ENCODE results near the gene SRF. TPM values are rescaled to one million over a fixed set of nuclear protein-coding genes. Genes with fewer than 3 reads are reported as not detected.

SRF gene
- total and polyA plus RNA-seq, 3 experiments from 2014 or later = 8.0 to 57.4 (median 55.1) TPM

DNA sequence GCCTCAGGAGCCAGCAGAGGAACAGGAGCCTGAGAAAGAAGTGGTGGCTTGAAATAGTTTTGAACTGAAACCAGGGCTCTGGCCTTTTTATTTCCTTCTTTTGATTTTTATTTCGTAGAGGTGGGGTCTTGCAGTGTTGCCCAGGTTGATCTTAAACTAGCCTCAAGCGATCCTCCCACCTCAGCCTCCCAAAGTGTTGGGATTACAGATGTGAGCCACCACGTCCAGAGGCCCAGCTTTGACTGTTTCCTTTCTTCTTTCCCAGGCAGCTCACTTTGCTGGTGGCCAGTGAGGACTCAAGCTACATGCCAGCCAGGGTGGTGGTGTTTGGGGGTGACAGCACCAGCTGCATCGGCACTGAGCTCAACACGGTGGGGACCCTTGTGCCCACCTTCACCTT lies 31.4 kb downstream of the SRF start:
- H3K27ac Mint-ChIP-seq = peak overlapping the region in 1 of 8 donors; percentile 47
- no peaks in the 10 kb centered on the region for H3K9me3 Mint-ChIP-seq
- Histone ChIP-seq H3K27ac (ENCODE audit: low read depth, low read length) (no peak overlapping the region), H3K36me3 (ENCODE audit: insufficient read depth, low read length) (no peaks in the 10 kb centered on the region), H3K9me3 (ENCODE audit: low read length) (no peaks in the 10 kb centered on the region), H3K4me3 (ENCODE audit: low read length) (no peak overlapping the region), H3K27me3 (ENCODE audit: insufficient read depth, low read length, poor library complexity, severe bottlenecking) (no peaks in the 10 kb centered on the region), H3K4me1 (ENCODE audit: insufficient read depth, low read length) (no peaks in the 10 kb centered on the region)
- POLR2A ChIA-PET = no interaction called here
- no peaks in the 10 kb centered on the region for H3K27me3 Mint-ChIP-seq
- CTCF ChIA-PET = interaction anchor here (4.8 kb wide), 1 partner anchor 27 kb away, joined by 15 read pairs; the partner anchor contains the start of gene DNPH1
- peaks cover 0 to 69% (median 26%) of the 10 kb centered on the region in 3 donors for H3K36me3 Mint-ChIP-seq
- no peak overlapping the region for H3K4me3 Mint-ChIP-seq
- DNase-seq = no peak
- no peaks in the 10 kb centered on the region for H3K4me1 Mint-ChIP-seq

DNA sequence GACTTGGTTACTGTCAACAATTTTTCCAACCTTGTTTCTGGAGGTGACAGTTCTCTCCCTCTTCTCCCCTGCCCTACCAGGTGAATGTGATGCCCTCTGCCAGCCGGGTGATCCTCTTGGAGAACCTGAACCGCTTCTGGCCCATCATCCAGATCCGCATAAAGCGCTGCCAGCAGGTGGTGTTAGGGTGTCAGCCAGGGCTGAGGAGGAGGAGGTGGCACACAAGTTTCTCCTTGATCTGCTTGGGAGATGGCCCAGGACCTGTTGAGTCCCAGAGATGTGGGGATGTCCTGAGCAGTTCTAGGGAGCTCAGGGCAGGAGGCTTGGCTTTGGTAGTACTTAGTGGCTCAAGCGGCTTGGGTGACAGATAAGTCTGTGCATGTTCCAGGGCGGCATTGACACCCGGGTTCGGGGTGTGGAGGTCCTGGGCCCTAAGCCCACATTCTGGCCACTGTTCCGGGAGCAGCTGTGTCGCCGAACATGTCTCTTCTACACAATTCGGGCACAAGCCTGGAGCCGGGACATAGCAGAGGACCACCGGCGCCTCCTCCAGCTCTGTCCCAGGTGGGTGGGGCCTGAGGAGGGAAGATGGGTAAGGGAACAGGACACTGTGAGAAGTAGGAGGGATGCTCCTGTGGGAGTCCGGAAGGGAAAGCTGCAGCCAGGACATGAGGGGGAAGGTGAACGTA lies 32.1 kb downstream of the SRF start:
- Histone ChIP-seq H3K4me1 (ENCODE audit: insufficient read depth, low read length) (no peaks in the 10 kb centered on the region), H3K27ac (ENCODE audit: low read depth, low read length) (no peak overlapping the region), H3K36me3 (ENCODE audit: insufficient read depth, low read length) (no peaks in the 10 kb centered on the region), H3K27me3 (ENCODE audit: insufficient read depth, low read length, poor library complexity, severe bottlenecking) (no peaks in the 10 kb centered on the region), H3K4me3 (ENCODE audit: low read length) (no peak overlapping the region), H3K9me3 (ENCODE audit: low read length) (no peaks in the 10 kb centered on the region)
- no peak for DNase-seq
- Mint-ChIP-seq H3K9me3 (no peaks in the 10 kb centered on the region), H3K4me1 (no peaks in the 10 kb centered on the region), H3K27ac (peak overlapping the region in 1 of 8 donors; percentile 29), H3K27me3 (no peaks in the 10 kb centered on the region), H3K36me3 (peaks cover 0 to 68% (median 25%) of the 10 kb centered on the region in 3 donors), H3K4me3 (no peak overlapping the region)
- CTCF ChIA-PET = interaction anchor here (4.8 kb wide), 1 partner anchor 26 kb away, joined by 15 read pairs; the partner anchor contains the start of gene DNPH1
- POLR2A ChIA-PET = no interaction called here

DNA sequence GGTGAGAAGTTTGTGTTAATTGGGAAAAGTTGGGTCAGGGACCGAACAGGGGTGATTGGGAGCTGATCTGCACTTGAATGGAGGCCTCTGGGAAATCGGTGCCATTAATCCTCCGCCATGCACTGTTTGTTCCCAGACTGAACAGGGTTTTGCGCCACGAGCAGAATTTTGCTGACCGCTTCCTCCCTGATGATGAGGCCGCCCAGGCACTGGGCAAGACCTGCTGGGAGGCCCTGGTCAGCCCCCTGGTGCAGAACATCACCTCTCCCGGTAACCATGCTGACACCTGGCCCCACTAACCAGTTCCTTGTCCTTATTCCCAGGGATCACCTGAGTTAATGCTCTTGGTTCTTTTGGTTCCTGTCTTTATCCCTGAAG lies 32.6 kb downstream of the SRF start:
- no peak overlapping the region for H3K27ac ChIP-seq (ENCODE audit: low read depth, low read length)
- no peak for DNase-seq
- H3K27me3 Mint-ChIP-seq = no peaks in the 10 kb centered on the region
- no peak overlapping the region for H3K27ac Mint-ChIP-seq
- H3K4me1 Mint-ChIP-seq = no peaks in the 10 kb centered on the region
- no peaks in the 10 kb centered on the region for H3K36me3 ChIP-seq (ENCODE audit: insufficient read depth, low read length)
- no peaks in the 10 kb centered on the region for H3K9me3 Mint-ChIP-seq
- ChIA-PET POLR2A (no interaction called here), CTCF (interaction anchor here (4.8 kb wide), 1 partner anchor 25 kb away, joined by 15 read pairs; the partner anchor contains the start of gene DNPH1)
- no peaks in the 10 kb centered on the region for H3K9me3 ChIP-seq (ENCODE audit: low read length)
- H3K4me3 ChIP-seq (ENCODE audit: low read length) = no peak overlapping the region
- H3K36me3 Mint-ChIP-seq = peaks cover 0 to 69% (median 25%) of the 10 kb centered on the region in 3 donors
- H3K27me3 ChIP-seq (ENCODE audit: insufficient read depth, low read length, poor library complexity, severe bottlenecking) = no peaks in the 10 kb centered on the region
- H3K4me3 Mint-ChIP-seq = no peak overlapping the region
- no peaks in the 10 kb centered on the region for H3K4me1 ChIP-seq (ENCODE audit: insufficient read depth, low read length)

DNA sequence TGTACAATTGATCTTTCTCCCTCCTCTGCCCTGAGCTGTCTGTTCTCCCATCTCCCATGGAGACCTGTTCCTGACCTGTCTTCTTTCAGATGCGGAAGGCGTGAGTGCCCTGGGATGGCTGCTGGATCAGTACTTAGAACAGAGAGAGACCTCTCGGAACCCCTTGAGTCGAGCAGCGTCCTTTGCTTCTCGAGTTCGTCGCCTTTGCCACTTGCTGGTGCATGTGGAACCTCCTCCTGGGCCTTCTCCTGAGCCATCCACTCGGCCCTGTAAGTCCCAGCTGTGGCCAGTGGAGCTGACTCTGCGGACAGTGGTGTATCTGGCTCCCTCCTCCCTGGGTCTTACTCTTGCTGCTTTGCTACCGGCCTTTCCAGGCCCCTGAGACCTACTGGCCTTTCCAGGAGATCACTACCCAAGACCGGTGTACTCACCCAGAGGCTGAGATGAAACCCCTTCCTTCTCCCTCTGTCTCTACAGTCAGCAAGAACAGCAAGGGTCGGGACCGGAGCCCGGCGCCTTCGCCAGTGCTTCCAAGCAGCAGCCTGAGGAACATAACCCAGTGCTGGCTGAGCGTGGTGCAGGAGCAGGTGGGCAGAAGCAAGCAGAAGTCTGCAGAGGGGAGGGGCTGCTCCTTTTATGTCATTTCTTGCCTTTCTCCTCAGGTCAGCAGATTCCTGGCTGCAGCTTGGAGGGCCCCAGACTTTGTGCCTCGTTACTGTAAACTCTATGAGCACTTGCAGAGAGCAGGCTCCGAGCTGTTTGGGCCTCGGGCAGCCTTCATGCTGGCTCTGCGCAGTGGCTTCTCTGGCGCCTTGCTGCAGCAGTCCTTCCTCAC lies 33.4 kb downstream of the SRF start:
- DNase-seq = no peak
- Histone ChIP-seq H3K9me3 (ENCODE audit: low read length) (no peaks in the 10 kb centered on the region), H3K36me3 (ENCODE audit: insufficient read depth, low read length) (no peaks in the 10 kb centered on the region), H3K27me3 (ENCODE audit: insufficient read depth, low read length, poor library complexity, severe bottlenecking) (no peaks in the 10 kb centered on the region), H3K4me3 (ENCODE audit: low read length) (no peak overlapping the region), H3K27ac (ENCODE audit: low read depth, low read length) (no peak overlapping the region), H3K4me1 (ENCODE audit: insufficient read depth, low read length) (no peaks in the 10 kb centered on the region)
- ChIA-PET POLR2A (no interaction called here), CTCF (no interaction called here)
- Mint-ChIP-seq H3K4me3 (no peak overlapping the region), H3K4me1 (no peaks in the 10 kb centered on the region), H3K36me3 (peaks cover 0 to 66% (median 25%) of the 10 kb centered on the region in 3 donors), H3K27me3 (no peaks in the 10 kb centered on the region), H3K27ac (peak overlapping the region in 1 of 8 donors; percentile 38), H3K9me3 (no peaks in the 10 kb centered on the region)

DNA sequence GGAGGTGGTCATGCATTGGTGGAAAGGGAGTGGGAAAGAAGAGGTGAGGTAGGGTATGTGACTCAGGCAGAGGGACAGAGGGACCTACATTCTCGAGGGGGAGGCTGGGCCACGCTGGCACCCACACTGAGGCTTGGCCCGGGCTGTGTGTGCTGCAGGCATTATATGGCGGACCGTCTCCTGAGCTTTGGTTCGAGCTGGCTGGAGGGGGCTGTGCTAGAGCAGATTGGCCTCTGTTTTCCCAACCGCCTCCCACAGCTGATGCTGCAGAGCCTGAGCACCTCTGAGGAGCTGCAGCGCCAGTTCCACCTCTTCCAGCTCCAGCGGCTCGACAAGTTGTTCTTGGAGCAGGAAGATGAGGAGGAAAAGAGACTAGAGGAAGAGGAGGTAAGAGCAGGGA lies 34.8 kb downstream of the SRF start:
- Mint-ChIP-seq H3K27me3 (no peaks in the 10 kb centered on the region), H3K36me3 (peaks cover 0 to 53% (median 21%) of the 10 kb centered on the region in 3 donors), H3K4me3 (no peak overlapping the region), H3K4me1 (no peaks in the 10 kb centered on the region), H3K27ac (no peak overlapping the region), H3K9me3 (no peaks in the 10 kb centered on the region)
- POLR2A ChIA-PET = no interaction called here
- no peak for DNase-seq
- H3K27ac ChIP-seq (ENCODE audit: low read depth, low read length) = no peak overlapping the region
- H3K4me3 ChIP-seq (ENCODE audit: low read length) = no peak overlapping the region
- CTCF ChIA-PET = no interaction called here
- no peaks in the 10 kb centered on the region for H3K9me3 ChIP-seq (ENCODE audit: low read length)
- no peaks in the 10 kb centered on the region for H3K4me1 ChIP-seq (ENCODE audit: insufficient read depth, low read length)
- no peaks in the 10 kb centered on the region for H3K36me3 ChIP-seq (ENCODE audit: insufficient read depth, low read length)
- no peaks in the 10 kb centered on the region for H3K27me3 ChIP-seq (ENCODE audit: insufficient read depth, low read length, poor library complexity, severe bottlenecking)

DNA sequence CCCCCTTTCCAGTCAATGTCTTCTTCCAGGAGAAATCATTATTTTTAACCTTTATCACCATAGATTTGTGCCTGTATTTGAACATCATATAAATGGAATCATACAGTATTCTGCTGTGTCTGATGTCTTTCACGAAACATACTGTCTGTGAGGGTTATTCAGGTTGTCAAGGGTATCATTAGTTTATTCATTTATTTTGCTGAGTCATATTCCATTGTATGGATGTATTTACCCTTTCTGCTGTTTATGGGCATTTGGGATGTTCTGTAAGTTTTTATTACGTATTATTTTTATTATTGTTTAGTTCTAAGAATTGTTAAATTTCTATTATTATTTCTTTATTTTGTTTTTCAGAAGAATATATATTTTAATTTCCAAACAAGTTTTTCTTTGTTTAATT lies 36.2 kb downstream of the SRF start:
- H3K27ac Mint-ChIP-seq = peak overlapping the region in 1 of 8 donors; percentile 82
- no peaks in the 10 kb centered on the region for H3K4me1 Mint-ChIP-seq
- no peak overlapping the region for H3K27ac ChIP-seq (ENCODE audit: low read depth, low read length)
- no peak overlapping the region for H3K4me3 Mint-ChIP-seq
- no peaks in the 10 kb centered on the region for H3K4me1 ChIP-seq (ENCODE audit: insufficient read depth, low read length)
- no peaks in the 10 kb centered on the region for H3K9me3 ChIP-seq (ENCODE audit: low read length)
- POLR2A ChIA-PET = no interaction called here
- H3K9me3 Mint-ChIP-seq = no peaks in the 10 kb centered on the region
- no peaks in the 10 kb centered on the region for H3K27me3 ChIP-seq (ENCODE audit: insufficient read depth, low read length, poor library complexity, severe bottlenecking)
- no peak for DNase-seq
- CTCF ChIA-PET = no interaction called here
- no peaks in the 10 kb centered on the region for H3K36me3 ChIP-seq (ENCODE audit: insufficient read depth, low read length)
- no peak overlapping the region for H3K4me3 ChIP-seq (ENCODE audit: low read length)
- no peaks in the 10 kb centered on the region for H3K27me3 Mint-ChIP-seq
- H3K36me3 Mint-ChIP-seq = peaks cover 0 to 45% (median 11%) of the 10 kb centered on the region in 3 donors

DNA sequence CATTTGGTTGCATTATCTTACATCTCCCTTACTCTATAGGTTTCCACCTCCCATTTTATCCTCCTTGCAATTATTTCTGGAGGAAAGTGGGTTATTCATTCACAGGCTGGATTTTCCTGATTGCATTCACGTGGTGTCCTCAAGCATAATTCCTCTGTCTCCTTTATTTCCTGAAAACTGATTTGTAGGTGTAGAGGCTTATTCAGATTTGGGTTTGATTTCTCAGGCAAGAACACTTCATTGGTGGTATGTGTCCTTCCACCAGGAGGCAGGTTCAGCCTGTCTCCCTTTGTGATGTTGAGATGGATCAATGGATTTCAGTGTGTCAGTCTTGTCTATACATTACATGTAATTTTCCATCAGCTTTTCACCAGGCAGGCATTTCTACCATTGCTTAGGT lies 40.9 kb downstream of the SRF start:
- Histone ChIP-seq H3K9me3 (ENCODE audit: low read length) (no peaks in the 10 kb centered on the region), H3K27me3 (ENCODE audit: insufficient read depth, low read length, poor library complexity, severe bottlenecking) (no peaks in the 10 kb centered on the region), H3K36me3 (ENCODE audit: insufficient read depth, low read length) (no peaks in the 10 kb centered on the region), H3K4me1 (ENCODE audit: insufficient read depth, low read length) (no peaks in the 10 kb centered on the region), H3K27ac (ENCODE audit: low read depth, low read length) (no peak overlapping the region), H3K4me3 (ENCODE audit: low read length) (no peak overlapping the region)
- Mint-ChIP-seq H3K9me3 (no peaks in the 10 kb centered on the region), H3K27ac (peak overlapping the region in 2 of 8 donors; percentile 38 to 47), H3K27me3 (no peaks in the 10 kb centered on the region), H3K4me3 (no peak overlapping the region), H3K4me1 (no peaks in the 10 kb centered on the region), H3K36me3 (peaks cover 0 to 43% (median 19%) of the 10 kb centered on the region in 3 donors)
- CTCF ChIA-PET = interaction anchor here (1.4 kb wide), 1 partner anchor 17 kb away, joined by 3 read pairs; the partner anchor contains the start of gene DNPH1
- POLR2A ChIA-PET = no interaction called here
- no peak for DNase-seq

DNA sequence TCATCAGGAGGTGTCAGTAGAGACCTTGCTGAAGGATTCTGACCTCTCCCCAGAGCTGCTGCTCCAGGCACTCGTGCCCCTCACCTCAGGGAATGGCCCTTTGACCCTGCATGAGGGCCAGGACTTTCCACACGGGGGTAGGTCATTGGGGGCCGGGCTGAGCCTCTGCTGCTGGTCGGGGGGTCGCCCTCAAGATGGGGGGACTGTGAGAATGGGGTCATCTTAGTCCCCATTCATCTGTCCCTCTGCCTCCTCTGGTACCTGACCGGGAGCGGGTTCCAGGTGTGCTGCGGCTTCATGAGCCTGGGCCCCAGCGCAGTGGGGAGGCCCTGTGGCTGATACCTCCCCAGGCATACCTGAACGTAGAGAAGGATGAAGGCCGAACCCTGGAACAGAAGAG lies 42.4 kb downstream of the SRF start:
- H3K36me3 Mint-ChIP-seq = peaks cover 5 to 49% (median 20%) of the 10 kb centered on the region in 3 donors
- ChIA-PET CTCF (no interaction called here), POLR2A (no interaction called here)
- H3K27ac Mint-ChIP-seq = peak overlapping the region in 2 of 8 donors; percentile 42 to 70
- no peaks in the 10 kb centered on the region for H3K36me3 ChIP-seq (ENCODE audit: insufficient read depth, low read length)
- no peaks in the 10 kb centered on the region for H3K9me3 Mint-ChIP-seq
- no peak overlapping the region for H3K4me3 ChIP-seq (ENCODE audit: low read length)
- H3K4me3 Mint-ChIP-seq = no peak overlapping the region
- H3K4me1 ChIP-seq (ENCODE audit: insufficient read depth, low read length) = no peaks in the 10 kb centered on the region
- H3K4me1 Mint-ChIP-seq = no peaks in the 10 kb centered on the region
- H3K27me3 ChIP-seq (ENCODE audit: insufficient read depth, low read length, poor library complexity, severe bottlenecking) = no peaks in the 10 kb centered on the region
- no peaks in the 10 kb centered on the region for H3K27me3 Mint-ChIP-seq
- no peak for DNase-seq
- no peak overlapping the region for H3K27ac ChIP-seq (ENCODE audit: low read depth, low read length)
- H3K9me3 ChIP-seq (ENCODE audit: low read length) = no peaks in the 10 kb centered on the region

Measured in CD8-positive, alpha-beta memory T cell (primary cell).